ENCODE results near the gene RGS12. TPM values are rescaled to one million over a fixed set of nuclear protein-coding genes. Genes with fewer than 3 reads are reported as not detected.

RGS12 gene
- total RNA-seq, 4 donors from 2014 or later, result 12.4 to 77.4 (median 17.3) TPM

GRCh38 chr4:3317656-3318211, 24.9 kb downstream of the RGS12 start:
- no peaks in the 10 kb centered on the region for H3K36me3 ChIP-seq
- in situ Hi-C loops (cut with MboI; ENCODE audit: low pct_ligation_motif_present in 1 of 4, low pct_unique_long_range_greater_than_20kb in 1 of 4, low sequenced_read_pairs in 3 of 4) (no loop called here), intact Hi-C loops (cut with DNase I; ENCODE audit: low total_unique reads) (loop anchor here (1.0 kb wide), 1 partner anchor 47 kb away; no protein-coding TSS in a partner anchor)
- TF ChIP-seq EP300 (IDR thresholded peaks at IDR 0.05; ENCODE audit: low read depth) (no peak), POLR2A (IDR thresholded peaks at IDR 0.05) (no peak), CTCF (IDR thresholded peaks at IDR 0.05) (no peak), POLR2AphosphoS5 (IDR thresholded peaks at IDR 0.05) (no peak)
- no peak overlapping the region for H3K27ac ChIP-seq
- WGBS, 2 donors (ENCODE audit: low coverage in 1 of 2), result 93% methylated on average over 17 of the region's 22 CpGs; no CpG with 5 or more reads in 1 of the 2 donors
- no peak overlapping the region for H3K4me3 ChIP-seq
- DNase-seq, result no peak
- H3K27me3 ChIP-seq, result no peaks in the 10 kb centered on the region
- H3K9me3 ChIP-seq, result no peaks in the 10 kb centered on the region
- peaks cover 0 to 5% (median 0%) of the 10 kb centered on the region in 4 donors for H3K4me1 ChIP-seq

GRCh38 chr4:3318561-3319021, 25.8 kb downstream of the RGS12 start:
- Histone ChIP-seq H3K27ac (no peak overlapping the region), H3K4me3 (no peak overlapping the region), H3K36me3 (no peaks in the 10 kb centered on the region), H3K9me3 (no peaks in the 10 kb centered on the region), H3K4me1 (peaks cover 0 to 5% (median 0%) of the 10 kb centered on the region in 4 donors), H3K27me3 (no peaks in the 10 kb centered on the region)
- in situ Hi-C loops (cut with MboI; ENCODE audit: low pct_ligation_motif_present in 1 of 4, low pct_unique_long_range_greater_than_20kb in 1 of 4, low sequenced_read_pairs in 3 of 4) (no loop called here), intact Hi-C loops (cut with DNase I; ENCODE audit: low total_unique reads) (loop anchor here (1.0 kb wide), 1 partner anchor 46 kb away; no protein-coding TSS in a partner anchor)
- TF ChIP-seq POLR2AphosphoS5 (IDR thresholded peaks at IDR 0.05), result no peak
- TF ChIP-seq CTCF (IDR thresholded peaks at IDR 0.05), result no peak
- WGBS, 2 donors (ENCODE audit: low coverage in 1 of 2), result 91% methylated on average over 10 of the region's 10 CpGs; no CpG with 5 or more reads in 1 of the 2 donors
- DNase-seq, result no peak

GRCh38 chr4:3320361-3321023, 27.7 kb downstream of the RGS12 start:
- intact Hi-C loops (cut with DNase I; ENCODE audit: low total_unique reads), result no loop called here
- no peak overlapping the region for H3K4me3 ChIP-seq
- no peak for DNase-seq
- WGBS, 2 donors (ENCODE audit: low coverage in 1 of 2), result 82% methylated on average over 21 of the region's 21 CpGs; no CpG with 5 or more reads in 1 of the 2 donors
- H3K27ac ChIP-seq, result no peak overlapping the region
- no peaks in the 10 kb centered on the region for H3K9me3 ChIP-seq
- H3K36me3 ChIP-seq, result no peaks in the 10 kb centered on the region
- TF ChIP-seq EP300 (IDR thresholded peaks at IDR 0.05; ENCODE audit: low read depth) (no peak), CTCF (IDR thresholded peaks at IDR 0.05) (no peak), POLR2A (IDR thresholded peaks at IDR 0.05) (no peak), POLR2AphosphoS5 (IDR thresholded peaks at IDR 0.05) (no peak)
- H3K4me1 ChIP-seq, result peaks cover 0 to 5% (median 0%) of the 10 kb centered on the region in 4 donors
- in situ Hi-C loops (cut with MboI; ENCODE audit: low pct_ligation_motif_present in 1 of 4, low pct_unique_long_range_greater_than_20kb in 1 of 4, low sequenced_read_pairs in 3 of 4), result no loop called here
- H3K27me3 ChIP-seq, result no peaks in the 10 kb centered on the region

- H3K36me3 ChIP-seq, result no peaks in the 10 kb centered on the region
- no peak overlapping the region for H3K4me3 ChIP-seq
- intact Hi-C loops (cut with DNase I; ENCODE audit: low total_unique reads), result no loop called here
- H3K4me1 ChIP-seq, result peaks cover 0 to 5% (median 0%) of the 10 kb centered on the region in 4 donors
- H3K9me3 ChIP-seq, result no peaks in the 10 kb centered on the region
- TF ChIP-seq POLR2A (IDR thresholded peaks at IDR 0.05) (no peak), CTCF (IDR thresholded peaks at IDR 0.05) (no peak), POLR2AphosphoS5 (IDR thresholded peaks at IDR 0.05) (no peak), EP300 (IDR thresholded peaks at IDR 0.05; ENCODE audit: low read depth) (no peak)
- no peaks in the 10 kb centered on the region for H3K27me3 ChIP-seq
- peak overlapping the region in 1 of 4 donors; percentile 21 for H3K27ac ChIP-seq
- no peak for DNase-seq
- in situ Hi-C loops (cut with MboI; ENCODE audit: low pct_ligation_motif_present in 1 of 4, low pct_unique_long_range_greater_than_20kb in 1 of 4, low sequenced_read_pairs in 3 of 4), result no loop called here
- WGBS, 2 donors (ENCODE audit: low coverage in 1 of 2), result 79% methylated on average over 14 of the region's 14 CpGs; no CpG with 5 or more reads in 1 of the 2 donors
Observed at GRCh38 chr4:3321295-3321889, 28.6 kb downstream of the RGS12 start.
